ENCODE measurements around the gene MB21D2.
A peak's percentile ranks its signal among the peaks of the same experiment; 100 is the strongest.

Gene MB21D2

DNA sequence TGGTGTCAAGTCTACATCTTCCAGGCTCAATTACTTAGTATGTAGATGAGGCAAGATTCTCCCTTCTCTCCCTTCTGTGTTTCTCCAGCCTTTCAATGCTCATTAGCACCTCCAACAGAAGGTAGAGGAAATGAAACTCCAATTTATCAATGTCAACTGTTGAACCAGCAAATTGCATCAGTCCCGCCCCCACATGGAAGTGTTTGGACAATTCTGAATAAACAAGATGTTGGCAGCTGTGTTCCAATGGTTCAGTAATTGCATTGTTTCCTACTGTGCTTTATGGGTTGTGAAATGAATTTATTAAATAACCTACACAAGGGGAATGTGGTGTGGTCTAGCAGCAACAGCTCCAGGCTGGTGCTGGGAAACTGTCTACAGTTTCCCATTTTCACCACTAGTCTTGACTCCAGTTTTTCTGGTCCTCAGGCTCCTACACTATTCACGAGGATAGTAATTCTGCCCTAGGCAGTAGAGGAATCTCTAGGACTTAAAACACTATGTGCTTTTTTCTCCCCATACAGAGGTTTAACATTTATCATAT lies 91.9 kb downstream of the MB21D2 start:
- Histone ChIP-seq H3K9me3 (replicated peaks; ENCODE audit: insufficient read depth, low read length) (no peaks in the 10 kb centered on the region), H3K27ac (ENCODE audit: low read length) (no peak overlapping the region)
- TF ChIP-seq CTCF (IDR thresholded peaks at IDR 0.05; ENCODE audit: low read length) (0 out of 2 replicates have a peak, but pooled peaks have one; percentile 5), EZH2 (optimal IDR thresholded peaks at IDR 0.05; ENCODE audit: low read depth, low read length) (no peak)

DNA sequence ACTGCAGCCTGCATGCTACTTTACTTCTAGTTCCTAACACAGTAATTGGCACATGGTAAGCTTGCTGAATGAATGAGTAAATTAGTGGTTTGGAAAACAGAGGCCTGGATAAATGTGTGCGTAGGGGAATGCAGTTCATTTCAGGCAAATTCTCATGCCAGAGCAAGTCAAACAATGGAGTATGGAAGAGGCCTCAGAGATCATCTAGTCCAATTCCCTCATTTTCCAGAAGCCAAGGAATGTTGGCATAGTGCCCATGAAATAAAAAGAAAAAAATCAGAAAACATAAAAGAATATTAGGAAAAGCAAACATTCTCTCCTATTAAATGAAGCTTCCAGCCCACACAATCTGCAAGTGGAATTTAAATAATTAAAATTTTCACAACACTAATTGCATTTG lies 92.4 kb downstream of the MB21D2 start:
- no peaks in the 10 kb centered on the region for H3K9me3 ChIP-seq (replicated peaks; ENCODE audit: insufficient read depth, low read length)
- no peak overlapping the region for H3K4me2 ChIP-seq (ENCODE audit: low read depth, low read length)
- no peak for DNase-seq
- H3K79me2 ChIP-seq (ENCODE audit: low read length), result no peaks in the 10 kb centered on the region
- H3K4me3 ChIP-seq (ENCODE audit: low read length), result no peak overlapping the region
- no peak overlapping the region for H3K27ac ChIP-seq (ENCODE audit: low read length)
- no peak overlapping the region for H2AFZ ChIP-seq (ENCODE audit: low read length)
- H3K9me2 ChIP-seq (replicated peaks; ENCODE audit: insufficient read depth, low read length), result no peaks in the 10 kb centered on the region
- no peaks in the 10 kb centered on the region for H3K27me3 ChIP-seq (replicated peaks; ENCODE audit: insufficient read depth, low read length)
- no peaks in the 10 kb centered on the region for H3F3A ChIP-seq (ENCODE audit: insufficient read depth, low read length)
- peaks cover 4% of the 10 kb centered on the region; the same call in 1 of the 2 replicates for H3K4me1 ChIP-seq (ENCODE audit: low read length)
- H3K36me3 ChIP-seq (replicated peaks; ENCODE audit: insufficient read depth, low read length), result no peaks in the 10 kb centered on the region
- H3K9ac ChIP-seq (ENCODE audit: low read length), result no peak overlapping the region
- TF ChIP-seq CTCF (IDR thresholded peaks at IDR 0.05; ENCODE audit: low read length), result no peak
- no peak for TF ChIP-seq EZH2 (optimal IDR thresholded peaks at IDR 0.05; ENCODE audit: low read depth, low read length)
- no peak for TF ChIP-seq EZH2phosphoT487 (IDR thresholded peaks at IDR 0.05; ENCODE audit: low read length)
- no peaks in the 10 kb centered on the region for H4K20me1 ChIP-seq (ENCODE audit: insufficient read depth, low read length)

More for the DNA sequence above, 91.9 kb downstream of the MB21D2 start:
- no peak overlapping the region for H3K9ac ChIP-seq (ENCODE audit: low read length)
- no peaks in the 10 kb centered on the region for H3K9me2 ChIP-seq (replicated peaks; ENCODE audit: insufficient read depth, low read length)
- no peaks in the 10 kb centered on the region for H3K27me3 ChIP-seq (replicated peaks; ENCODE audit: insufficient read depth, low read length)
- H3K4me2 ChIP-seq (ENCODE audit: low read depth, low read length), result no peak overlapping the region
- no peaks in the 10 kb centered on the region for H3K36me3 ChIP-seq (replicated peaks; ENCODE audit: insufficient read depth, low read length)
- DNase-seq, result no peak
- peaks cover 4% of the 10 kb centered on the region; the same call in 1 of the 2 replicates for H3K4me1 ChIP-seq (ENCODE audit: low read length)
- H3F3A ChIP-seq (ENCODE audit: insufficient read depth, low read length), result no peaks in the 10 kb centered on the region
- no peak overlapping the region for H2AFZ ChIP-seq (ENCODE audit: low read length)
- no peak overlapping the region for H3K4me3 ChIP-seq (ENCODE audit: low read length)
- no peaks in the 10 kb centered on the region for H4K20me1 ChIP-seq (ENCODE audit: insufficient read depth, low read length)
- no peaks in the 10 kb centered on the region for H3K79me2 ChIP-seq (ENCODE audit: low read length)

GRCh38 chr3:192824313-192824712 lies 93.3 kb downstream of the MB21D2 start:
- Histone ChIP-seq H3K4me2 (ENCODE audit: low read depth, low read length) (no peak overlapping the region), H3K79me2 (ENCODE audit: low read length) (no peaks in the 10 kb centered on the region), H3K9me3 (replicated peaks; ENCODE audit: insufficient read depth, low read length) (no peaks in the 10 kb centered on the region), H3F3A (ENCODE audit: insufficient read depth, low read length) (no peaks in the 10 kb centered on the region), H3K4me3 (ENCODE audit: low read length) (no peak overlapping the region), H3K9me2 (replicated peaks; ENCODE audit: insufficient read depth, low read length) (no peaks in the 10 kb centered on the region), H3K9ac (ENCODE audit: low read length) (no peak overlapping the region), H3K36me3 (replicated peaks; ENCODE audit: insufficient read depth, low read length) (no peaks in the 10 kb centered on the region), H3K4me1 (ENCODE audit: low read length) (peaks cover 4% of the 10 kb centered on the region; the same call in 1 of the 2 replicates), H3K27ac (ENCODE audit: low read length) (no peak overlapping the region), H3K27me3 (replicated peaks; ENCODE audit: insufficient read depth, low read length) (no peaks in the 10 kb centered on the region), H4K20me1 (ENCODE audit: insufficient read depth, low read length) (no peaks in the 10 kb centered on the region), H2AFZ (ENCODE audit: low read length) (no peak overlapping the region)
- no peak for DNase-seq
- no peak for TF ChIP-seq CTCF (IDR thresholded peaks at IDR 0.05; ENCODE audit: low read length)
- no peak for TF ChIP-seq EZH2phosphoT487 (IDR thresholded peaks at IDR 0.05; ENCODE audit: low read length)
- TF ChIP-seq EZH2 (optimal IDR thresholded peaks at IDR 0.05; ENCODE audit: low read depth, low read length), result no peak

All from MM.1S (cell line).